ENCODE data around the gene OGA.

GRCh38 chr10:101803511-101803910 lies 14.7 kb downstream of the OGA start:
- no peak for TF ChIP-seq EZH2 (IDR thresholded peaks at IDR 0.05)
- TF ChIP-seq POLR2AphosphoS5 (IDR thresholded peaks at IDR 0.05; ENCODE audit: borderline replicate concordance, low read depth, low read length) = no peak
- TF ChIP-seq FOXP2 (optimal IDR thresholded peaks at IDR 0.05; ENCODE audit: control extremely low read depth, extremely low read length, insufficient read depth) = no peak
